Stomach (tissue), 9 donors: ENCODE results near the gene AOC2. TPM values are rescaled to one million over a fixed set of nuclear protein-coding genes. Genes with fewer than 3 reads are reported as not detected.
"Not testable (repeated sequence)": the region's sequence is repeated elsewhere in the genome, so short reads cannot be mapped to it uniquely, and the experiment has no call there.

Experiments used
- DNase-seq, 2 donors: peaks; one replicate each; pipeline versions ENCODE4 v3.0.0 to v3.0.0-alpha.2; 2013 to 2019
- H3K27ac ChIP-seq, 5 donors: fragments of 200-600 bp in 4 of 5; sonication (generic) in 4 of 5; one replicate each; pipeline ENCODE4 v1.5.1; 2013 to 2019; ENCODE audit warnings: mild to moderate bottlenecking in 1 of 5, moderate library complexity in 1 of 5
- H3K27me3 ChIP-seq, 3 donors: fragments of 200-600 bp; sonication (generic); one replicate each; pipeline ENCODE4 v1.5.1; 2017 to 2019; ENCODE audit warnings: mixed run types in 1 of 3
- H3K36me3 ChIP-seq, 4 donors: fragments of 200-600 bp; sonication (generic); 1 replicate in 3 of 4; 2 replicates in 1 of 4; pipeline ENCODE4 v1.5.1; 2016 to 2019
- H3K4me1 ChIP-seq, 4 donors: fragments of 200-600 bp; sonication (generic); one replicate each; pipeline ENCODE4 v1.5.1; 2016 to 2019
- H3K4me3 ChIP-seq, 4 donors: fragments of 200-600 bp; sonication (generic) in 3 of 4; one replicate each; pipeline ENCODE4 v1.5.1; 2016 to 2019; ENCODE audit warnings: mild to moderate bottlenecking in 1 of 4
- H3K9me3 ChIP-seq, 4 donors: fragments of 200-600 bp; sonication (generic); one replicate each; pipeline ENCODE4 v1.5.1; 2016 to 2019
- CTCF ChIP-seq, 7 experiments: fragments of 450-650 bp in 4 of 7; fragments of 200-600 bp in 3 of 7; sonication (generic) in 3 of 7; IDR thresholded peaks; one replicate each; pipeline ENCODE4 v1.5.1; 2016 to 2019; ENCODE audit warnings: antibody characterized with exemption in 7 of 7, control low read depth in 2 of 7, mild to moderate bottlenecking in 1 of 7
- EP300 ChIP-seq: sonication (generic); formaldehyde crosslinking; IDR thresholded peaks from one replicate; pipeline ENCODE4 v1.6.1; 2017; ENCODE audit warnings: antibody characterized with exemption
- POLR2A ChIP-seq, 4 donors: fragments of 450-650 bp; IDR thresholded peaks; one replicate each; pipeline ENCODE4 v1.6.1; 2016; ENCODE audit warnings: antibody characterized with exemption in 4 of 4, control low read depth in 2 of 4, mild to moderate bottlenecking in 1 of 4, moderate library complexity in 1 of 4
- POLR2AphosphoS5 ChIP-seq, 3 donors: sonication (generic); formaldehyde crosslinking; IDR thresholded peaks; one replicate each; pipeline ENCODE4 v1.6.1; 2016; ENCODE audit warnings: antibody characterized with exemption in 3 of 3
- WGBS, 5 donors: extraction: QIAGEN DNeasy Blood & Tissue Kit in 3 of 5; methylation state at CpG; one replicate each; pipeline versions ENCODE4 v1.1.5 to v1.1.7; 2013 to 2018; 5-methylcytosine and 5-hydroxymethylcytosine counted together
- intact Hi-C: fragments of 100-400 bp; cut with DNase I; formaldehyde crosslinking; loops from one replicate; pipeline ENCODE4 v1.15.1; 2023; ENCODE audit warnings: low total_unique reads
- polyA plus RNA-seq, 3 donors: library from polyadenylated mRNA; stranded (reverse); fragments of 200-250 nt; gene quantifications; one replicate each; pipeline ENCODE4 v1.2.3, GENCODE V29; 2013
- total RNA-seq, 5 donors: library from RNA; depleted of rRNA; stranded (reverse); fragments of >200 nt; gene quantifications; one replicate each; pipeline versions ENCODE4 v1.1.0 to v1.2.3, GENCODE V29; 2014 to 2016
- donor health status: healthy with polysubstance abuse.
- donor health status: Bipolar disorder and iron deficiency.
- donor health status: healthy.

Gene AOC2
- total and polyA plus RNA-seq, 8 donors, result 0.50 to 3.0 (median 0.87) TPM; not detected in 3

DNA sequence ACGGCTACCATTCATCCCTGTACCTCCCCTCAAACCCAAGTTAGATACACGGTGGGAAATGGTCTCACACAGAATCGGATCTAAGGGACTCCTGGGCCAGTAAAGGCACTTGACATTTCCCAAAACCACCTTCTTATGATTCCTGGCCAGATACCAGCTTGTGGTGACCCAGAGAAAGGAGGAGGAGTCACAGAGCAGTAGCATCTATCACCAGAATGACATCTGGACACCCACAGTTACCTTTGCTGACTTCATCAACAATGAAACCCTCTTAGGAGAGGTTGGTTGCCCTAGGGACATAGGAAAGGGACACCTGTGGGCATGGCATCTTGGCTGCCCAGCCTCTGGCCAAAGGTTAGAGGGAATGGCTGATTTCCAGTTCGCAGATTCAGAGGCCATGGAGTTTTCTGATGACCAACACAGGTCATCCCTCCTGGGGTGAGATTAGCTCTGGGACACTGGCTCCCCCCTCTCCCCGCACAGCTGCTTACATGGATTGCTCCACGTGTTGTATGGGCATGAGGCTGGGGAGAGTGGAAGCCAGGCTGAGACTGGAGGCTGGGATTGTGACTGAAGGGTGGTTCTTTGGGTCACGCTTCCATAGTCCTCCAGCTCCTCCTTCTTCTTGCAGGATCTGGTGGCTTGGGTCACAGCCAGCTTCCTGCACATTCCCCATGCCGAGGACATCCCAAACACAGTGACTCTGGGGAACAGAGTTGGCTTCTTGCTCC lies 5.2 kb downstream of the AOC2 start:
- Histone ChIP-seq H3K9me3 (no peaks in the 10 kb centered on the region), H3K4me1 (peaks cover 22 to 53% (median 35%) of the 10 kb centered on the region in 4 donors), H3K36me3 (peaks cover 4 to 21% (median 15%) of the 10 kb centered on the region in 4 donors), H3K27me3 (no peaks in the 10 kb centered on the region), H3K4me3 (no peak overlapping the region), H3K27ac (peak overlapping the region in 1 of 5 donors; percentile 66)
- WGBS, 5 donors, result 48 to 59% (median 50%) methylated on average over 5 to 8 of the region's 8 CpGs
- DNase-seq, result peak in 1 of 2 donors; percentile 45
- intact Hi-C loops, result loop anchor here (5.0 kb wide), 1 partner anchor 93 kb away; no protein-coding TSS in a partner anchor
- no peak for TF ChIP-seq CTCF (IDR thresholded peaks at IDR 0.05)
- TF ChIP-seq POLR2AphosphoS5 (IDR thresholded peaks at IDR 0.05), result no peak
- no peak for TF ChIP-seq POLR2A (IDR thresholded peaks at IDR 0.05)
- TF ChIP-seq EP300, result no peak

DNA sequence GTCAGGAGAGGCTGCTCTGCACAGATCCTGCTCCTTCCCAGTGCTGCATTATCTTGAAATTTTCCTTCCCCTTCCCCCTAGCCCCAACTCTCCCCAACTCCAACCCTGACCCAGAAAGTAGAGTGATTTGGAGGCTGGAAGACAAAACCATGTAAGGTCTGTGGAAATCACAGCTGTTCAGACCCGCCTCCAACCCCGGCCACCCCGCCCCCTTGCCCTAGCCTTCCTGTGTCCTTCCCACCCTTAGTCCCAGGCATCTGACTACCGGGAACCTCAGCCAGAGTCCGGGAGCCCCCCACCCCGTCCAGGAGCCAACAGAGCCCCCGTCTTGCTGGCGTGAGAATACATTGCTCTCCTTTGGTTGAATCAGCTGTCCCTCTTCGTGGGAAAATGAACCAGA lies 6.6 kb downstream of the AOC2 start, which contains the start of gene AOC3:
Gene AOC3 (plus strand): TSS at position 246 of the 400 bp plus-strand sequence. CDS start 145 bp downstream, at position 391.
- DNase-seq, result peak in 1 of 2 donors; percentile 69
- no peaks in the 10 kb centered on the region for H3K9me3 ChIP-seq
- H3K36me3 ChIP-seq, result peaks cover 0 to 20% (median 1%) of the 10 kb centered on the region in 4 donors
- intact Hi-C loops, result no loop called here
- H3K4me1 ChIP-seq, result peaks cover 22 to 63% (median 40%) of the 10 kb centered on the region in 4 donors
- H3K4me3 ChIP-seq, result peak within 1 kb of the TSS; percentile 25 to 49 (median 43)
- H3K27me3 ChIP-seq, result no peaks in the 10 kb centered on the region
- peak within 1 kb of the TSS in 4 of 5 donors; percentile 66 to 86 (median 80) for H3K27ac ChIP-seq
- TF ChIP-seq POLR2A (IDR thresholded peaks at IDR 0.05) (no peak), POLR2AphosphoS5 (IDR thresholded peaks at IDR 0.05) (peak in 1 of 3 donors; percentile 8)
- WGBS, 5 donors, result 28 to 47% (median 39%) methylated on average over 8 to 9 of the region's 9 CpGs

- peaks cover 17 to 62% (median 38%) of the 10 kb centered on the region in 4 donors for H3K4me1 ChIP-seq
- H3K4me3 ChIP-seq, result peak overlapping the region; percentile 25 to 49 (median 43)
- H3K9me3 ChIP-seq, DNase-seq, H3K27me3 ChIP-seq, intact Hi-C loops: not testable (repeated sequence)
- peaks cover 0 to 19% (median 0%) of the 10 kb centered on the region in 4 donors for H3K36me3 ChIP-seq
- WGBS, 5 donors, result 72 to 92% (median 86%) methylated on average over 1 to 25 of the region's 28 CpGs
- H3K27ac ChIP-seq, result peak overlapping the region in 4 of 5 donors; percentile 66 to 86 (median 80)
Observed at GRCh38 chr17:42851371-42852240, 7.2 kb downstream of the AOC2 start.

GRCh38 chr17:42852351-42852750 lies 8.0 kb downstream of the AOC2 start:
- Histone ChIP-seq H3K9me3 (no peaks in the 10 kb centered on the region), H3K4me1 (peaks cover 17 to 54% (median 36%) of the 10 kb centered on the region in 4 donors), H3K27me3 (no peaks in the 10 kb centered on the region), H3K36me3 (peaks cover 0 to 24% (median 0%) of the 10 kb centered on the region in 4 donors), H3K4me3 (peak overlapping the region; percentile 25 to 49 (median 43)), H3K27ac (peak overlapping the region in 4 of 5 donors; percentile 66 to 86 (median 80))
- TF ChIP-seq EP300 (no peak), POLR2A (IDR thresholded peaks at IDR 0.05) (no peak), POLR2AphosphoS5 (IDR thresholded peaks at IDR 0.05) (no peak), CTCF (IDR thresholded peaks at IDR 0.05) (no peak)
- no peak for DNase-seq
- intact Hi-C loops, result no loop called here
- WGBS, 5 donors, result 77 to 86% (median 84%) methylated on average over 12 to 15 of the region's 15 CpGs

DNA sequence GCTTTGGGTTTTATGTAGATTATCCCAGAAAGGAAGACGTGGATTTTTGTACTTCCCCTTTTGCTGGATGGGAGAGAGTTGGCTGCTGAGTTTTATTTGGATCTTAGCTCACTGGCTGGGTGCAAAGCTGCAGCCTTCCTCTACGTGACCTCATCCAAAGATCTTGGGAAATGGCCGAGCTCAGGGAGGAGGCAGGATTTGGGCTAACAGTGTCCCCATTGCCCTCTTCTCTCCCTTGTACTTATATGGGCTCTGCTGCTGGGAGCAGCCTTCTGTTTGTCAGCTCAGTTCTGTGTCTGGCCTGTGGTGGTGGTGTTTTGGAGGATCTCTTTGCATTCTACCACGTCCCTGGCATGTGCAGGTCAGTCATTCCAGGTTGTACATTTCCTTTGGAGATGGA lies 8.6 kb downstream of the AOC2 start:
- no peaks in the 10 kb centered on the region for H3K9me3 ChIP-seq
- peak overlapping the region in 4 of 5 donors; percentile 66 to 86 (median 80) for H3K27ac ChIP-seq
- intact Hi-C loops, result no loop called here
- H3K27me3 ChIP-seq, result no peaks in the 10 kb centered on the region
- peaks cover 17 to 52% (median 34%) of the 10 kb centered on the region in 4 donors for H3K4me1 ChIP-seq
- peak overlapping the region; percentile 25 to 49 (median 43) for H3K4me3 ChIP-seq
- TF ChIP-seq POLR2A (IDR thresholded peaks at IDR 0.05), result no peak
- TF ChIP-seq POLR2AphosphoS5 (IDR thresholded peaks at IDR 0.05), result peak; percentile 4 to 33 (median 12)
- peak in 1 of 2 donors; percentile 47 for DNase-seq
- 40 to 66% (median 58%) methylated on average over 4 of the region's 4 CpGs for WGBS, 5 donors
- peaks cover 0 to 28% (median 0%) of the 10 kb centered on the region in 4 donors for H3K36me3 ChIP-seq
